NAMALWA (cell line): ENCODE data around the gene RTN4.

Experiments
- DNase-seq: peaks from one replicate; pipeline ENCODE4 v3.0.0-alpha.2; 2015; ENCODE audit warnings: low spot score

The RTN4 gene

GRCh38 chr2:54952425-54952824 is 97.8 kb downstream of the RTN4 start:
- DNase-seq, result no peak

GRCh38 chr2:54950811-54951210 is 99.4 kb downstream of the RTN4 start:
- DNase-seq, result no peak

GRCh38 chr2:54949431-54949830 is 100.8 kb downstream of the RTN4 start:
- DNase-seq, result no peak

- DNase-seq, result no peak
Measured at GRCh38 chr2:54948120-54948519, 102.1 kb downstream of the RTN4 start.

GRCh38 chr2:54947646-54948045 is 102.6 kb downstream of the RTN4 start:
- DNase-seq, result no peak

GRCh38 chr2:54947136-54947535 is 103.1 kb downstream of the RTN4 start:
- DNase-seq, result no peak

- no peak for DNase-seq
Measured at GRCh38 chr2:54946220-54946805, 103.9 kb downstream of the RTN4 start.

GRCh38 chr2:54945391-54946219 is 104.6 kb downstream of the RTN4 start:
- DNase-seq, result no peak

GRCh38 chr2:54944724-54945326 is 105.4 kb downstream of the RTN4 start:
- DNase-seq, result no peak

GRCh38 chr2:54942373-54942772 is 107.9 kb downstream of the RTN4 start:
- no peak for DNase-seq

- no peak for DNase-seq
Measured at GRCh38 chr2:54941248-54941984, 108.8 kb downstream of the RTN4 start.

GRCh38 chr2:54940723-54941122 is 109.5 kb downstream of the RTN4 start:
- DNase-seq, result no peak

- no peak for DNase-seq
Measured at GRCh38 chr2:54939446-54940118, 110.7 kb downstream of the RTN4 start.

- no peak for DNase-seq
Measured at GRCh38 chr2:54936766-54937165, 113.5 kb downstream of the RTN4 start.

GRCh38 chr2:54935389-54935788 is 114.9 kb downstream of the RTN4 start:
- DNase-seq, result no peak

GRCh38 chr2:54931473-54931872 is 118.8 kb downstream of the RTN4 start:
- DNase-seq, result no peak

- DNase-seq, result no peak
Measured at GRCh38 chr2:54928719-54929118, 121.5 kb downstream of the RTN4 start.

- DNase-seq, result no peak
Measured at GRCh38 chr2:54927751-54928615, 122.3 kb downstream of the RTN4 start.

GRCh38 chr2:54927085-54927750 is 123.0 kb downstream of the RTN4 start:
- DNase-seq, result no peak

GRCh38 chr2:54925022-54925421 is 125.2 kb downstream of the RTN4 start:
- no peak for DNase-seq

GRCh38 chr2:54924121-54924520 is 126.1 kb downstream of the RTN4 start:
- no peak for DNase-seq
